SK-N-DZ (cell line): ENCODE data around the gene PRRC1.
"Not testable (repeated sequence)": the region's sequence is repeated elsewhere in the genome, so short reads cannot be mapped to it uniquely, and the experiment has no call there.

ENCODE experiments used
- DNase-seq: peaks from one replicate; pipeline ENCODE4 v3.0.0-alpha.2; 2015; ENCODE audit warnings: low spot score

Gene PRRC1

DNA sequence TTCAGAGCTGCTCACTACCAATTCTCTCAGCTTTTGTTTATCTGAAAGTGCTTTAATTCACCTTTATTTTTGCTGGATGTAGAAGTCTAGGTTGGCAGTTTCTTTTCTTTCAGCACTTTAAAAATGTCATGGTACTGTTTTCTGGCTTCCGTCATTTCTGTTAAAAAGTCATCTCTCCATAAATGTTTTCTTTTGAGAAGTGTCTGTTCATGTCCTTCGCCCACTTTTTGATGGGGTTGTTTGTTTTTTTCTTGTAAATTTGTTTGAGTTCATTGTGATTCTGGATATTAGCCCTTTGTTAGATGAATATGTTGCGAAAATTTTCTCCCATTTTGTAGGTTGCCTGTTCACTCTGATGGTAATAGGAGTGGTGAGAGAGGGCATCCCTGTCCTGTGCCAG lies 23.1 kb downstream of the PRRC1 start:
- DNase-seq: not testable (repeated sequence)

DNA sequence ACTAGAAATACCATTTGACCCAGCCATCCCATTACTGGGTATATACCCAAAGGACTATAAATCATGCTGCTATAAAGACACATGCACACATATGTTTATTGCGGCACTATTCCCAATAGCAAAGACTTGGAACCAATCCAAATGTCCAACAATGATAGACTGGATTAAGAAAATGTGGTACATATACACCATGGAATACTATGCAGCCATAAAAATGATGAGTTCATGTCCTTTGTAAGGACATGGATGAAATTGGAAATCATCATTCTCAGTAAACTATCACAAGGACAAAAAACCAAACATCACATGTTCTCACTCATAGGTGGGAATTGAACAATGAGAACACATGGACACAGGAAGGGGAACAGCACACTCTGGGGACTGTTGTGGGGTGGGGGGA lies 27.8 kb downstream of the PRRC1 start:
- not testable (repeated sequence) for DNase-seq

DNA sequence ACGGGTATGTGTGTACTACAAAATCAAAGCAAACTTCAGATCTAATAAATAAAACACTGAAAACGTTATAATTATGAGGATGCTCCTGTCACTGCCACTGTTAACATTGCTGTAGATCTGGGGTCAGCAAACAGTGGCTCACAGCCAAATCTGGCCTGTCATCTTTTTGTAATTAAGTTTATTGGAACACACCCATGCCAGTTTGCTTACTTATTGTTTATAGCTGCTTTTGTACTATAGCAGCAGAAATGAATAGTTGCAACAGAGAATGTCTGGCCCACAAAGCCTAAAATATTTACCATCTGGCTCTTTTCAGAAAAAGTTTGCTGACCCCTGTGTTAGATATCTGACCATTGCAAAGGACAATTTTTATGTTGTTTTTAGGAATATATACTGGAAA lies 32.1 kb downstream of the PRRC1 start:
- no peak for DNase-seq

DNA sequence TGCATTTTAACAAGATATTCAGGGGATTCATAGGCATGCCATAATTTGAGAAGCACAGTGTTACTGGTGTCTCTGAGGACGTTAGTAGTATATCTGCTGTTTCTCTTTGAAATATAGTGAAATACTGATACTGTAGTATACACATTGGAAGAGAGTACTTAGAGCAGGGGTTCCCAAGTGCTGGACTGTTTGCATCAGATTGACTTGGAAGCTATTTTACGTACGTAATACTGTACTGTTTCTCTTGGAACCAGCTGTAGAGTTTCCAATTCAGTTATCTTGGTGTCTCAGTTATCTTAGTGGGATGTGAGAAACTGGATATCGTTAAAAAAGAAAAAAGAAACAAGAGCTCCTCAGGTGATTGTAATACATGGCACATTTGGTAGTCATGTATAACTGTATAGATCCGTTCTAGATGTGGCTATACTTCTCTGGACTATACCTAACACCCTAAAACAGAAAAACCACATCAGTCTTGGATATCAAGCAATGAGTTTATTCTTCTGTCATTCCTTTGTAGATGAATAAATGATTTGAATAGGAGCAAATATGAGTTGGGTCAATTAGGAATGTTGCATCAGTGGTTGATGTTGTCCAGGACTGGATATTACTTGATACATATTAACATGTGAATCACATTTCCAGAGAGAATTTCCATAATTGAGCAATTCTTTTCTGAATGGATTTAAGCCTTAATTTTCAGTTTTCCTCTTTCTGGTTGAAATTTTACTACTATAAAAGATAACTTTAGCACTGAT lies 33.4 kb downstream of the PRRC1 start:
- DNase-seq: no peak

GRCh38 chr5:127551410-127552041 lies 34.1 kb downstream of the PRRC1 start:
- DNase-seq: no peak

- DNase-seq: peak; percentile 13
Measured at GRCh38 chr5:127555826-127556225, 38.4 kb downstream of the PRRC1 start.

DNA sequence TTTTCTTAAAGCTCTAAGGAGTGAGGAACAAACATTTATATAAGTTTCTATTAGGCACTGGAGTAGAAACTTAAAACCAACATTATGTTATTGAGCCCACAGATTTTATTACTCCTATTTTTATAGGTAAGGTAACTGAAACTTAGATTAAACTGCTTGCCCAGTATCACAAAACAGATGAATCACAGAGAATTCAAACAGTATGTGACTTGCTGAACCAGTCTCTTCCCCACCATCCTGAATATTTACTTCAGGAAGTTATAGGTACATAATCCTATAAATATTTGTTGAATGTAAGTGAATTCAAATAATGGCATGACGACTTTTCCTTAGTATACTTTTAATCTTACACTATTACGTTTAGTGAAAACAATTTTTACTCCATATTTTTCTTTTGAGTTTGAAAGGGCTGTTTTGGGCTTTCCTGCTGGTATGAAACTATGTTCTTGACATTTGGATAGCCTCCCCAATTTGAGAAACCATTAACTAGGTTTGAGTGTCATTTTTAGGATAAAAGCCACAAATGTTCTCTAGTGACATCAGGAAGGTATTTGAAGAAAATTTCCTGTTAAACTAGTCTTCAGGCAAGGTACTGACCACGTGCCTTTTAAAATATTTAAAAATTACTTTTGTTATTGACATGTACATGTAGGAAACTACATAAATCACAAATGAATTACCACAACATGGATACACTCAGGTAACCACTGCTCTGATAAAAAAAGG lies 39.3 kb downstream of the PRRC1 start:
- no peak for DNase-seq

GRCh38 chr5:127558273-127558672 lies 40.8 kb downstream of the PRRC1 start:
- DNase-seq: no peak

DNA sequence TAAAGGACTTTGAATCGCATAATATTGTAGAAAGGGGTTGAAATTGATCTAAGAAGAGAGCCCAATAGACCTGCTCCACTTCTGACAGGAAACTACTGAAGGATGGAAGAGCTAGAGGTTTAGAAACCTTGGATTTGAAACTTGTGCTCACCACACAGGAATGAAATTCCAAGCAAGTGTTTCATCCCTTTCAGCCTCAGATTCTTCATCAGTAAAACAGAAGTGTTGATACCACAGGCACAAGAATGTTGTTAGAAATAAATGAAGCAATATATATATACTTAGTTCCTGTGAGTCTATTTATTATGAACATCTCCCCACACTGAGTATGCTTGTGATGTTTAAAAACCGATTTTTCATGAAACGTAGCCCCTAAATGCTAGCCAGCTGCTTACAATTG lies 43.8 kb downstream of the PRRC1 start:
- no peak for DNase-seq

DNA sequence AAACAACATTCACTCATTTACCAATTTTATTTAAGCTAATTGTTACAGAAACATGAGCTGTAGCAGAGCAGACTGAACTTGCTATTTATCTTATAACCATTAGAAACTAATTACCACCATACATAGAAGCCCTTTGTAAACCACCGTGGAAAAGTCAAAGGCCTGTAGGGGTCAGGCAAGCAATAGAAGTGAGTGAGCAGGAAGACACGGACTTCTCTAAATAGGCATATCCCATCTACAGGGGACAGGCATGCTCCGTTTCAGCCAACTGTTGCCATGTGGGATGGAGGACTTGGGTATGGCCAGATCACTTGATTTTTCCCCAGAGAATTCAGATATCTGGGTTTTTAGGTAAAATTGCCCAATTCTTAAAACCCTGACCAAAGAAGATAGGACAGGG lies 44.8 kb downstream of the PRRC1 start:
- peak; percentile 17 for DNase-seq

GRCh38 chr5:127563136-127563535 lies 45.7 kb downstream of the PRRC1 start:
- no peak for DNase-seq

GRCh38 chr5:127564002-127564769 lies 46.7 kb downstream of the PRRC1 start:
- DNase-seq: peak; percentile 63

DNA sequence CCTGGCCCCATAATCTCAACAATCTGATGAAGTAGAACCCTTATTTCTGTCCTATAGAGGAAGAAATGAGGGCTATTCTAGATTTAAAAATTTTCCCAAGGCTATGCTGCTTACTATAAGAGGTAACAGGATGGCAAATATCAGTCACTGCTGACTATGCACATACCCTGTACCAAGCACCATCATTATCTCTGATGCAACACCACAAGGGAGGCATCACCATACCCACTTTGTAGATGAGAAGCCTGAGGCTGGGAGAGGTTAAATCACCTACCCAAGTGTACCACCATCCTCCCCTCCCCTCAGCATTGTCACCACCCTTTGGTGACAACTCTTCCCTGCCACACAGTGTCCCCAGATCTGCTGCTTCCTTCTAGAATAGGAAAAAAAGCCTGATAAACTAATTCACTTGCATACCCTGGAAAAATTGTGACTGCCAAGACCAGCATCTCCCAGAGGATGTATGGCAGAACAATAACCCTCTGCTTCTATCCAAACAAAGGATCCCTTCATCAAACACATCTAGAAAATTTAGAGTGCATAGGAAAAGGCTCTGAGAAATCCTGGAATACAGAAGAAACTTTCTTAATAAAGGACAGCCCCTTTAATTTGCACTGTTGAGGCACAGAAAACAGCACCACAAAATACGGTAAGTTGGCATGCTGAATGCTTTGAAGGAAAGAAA lies 48.3 kb downstream of the PRRC1 start:
- no peak for DNase-seq

DNA sequence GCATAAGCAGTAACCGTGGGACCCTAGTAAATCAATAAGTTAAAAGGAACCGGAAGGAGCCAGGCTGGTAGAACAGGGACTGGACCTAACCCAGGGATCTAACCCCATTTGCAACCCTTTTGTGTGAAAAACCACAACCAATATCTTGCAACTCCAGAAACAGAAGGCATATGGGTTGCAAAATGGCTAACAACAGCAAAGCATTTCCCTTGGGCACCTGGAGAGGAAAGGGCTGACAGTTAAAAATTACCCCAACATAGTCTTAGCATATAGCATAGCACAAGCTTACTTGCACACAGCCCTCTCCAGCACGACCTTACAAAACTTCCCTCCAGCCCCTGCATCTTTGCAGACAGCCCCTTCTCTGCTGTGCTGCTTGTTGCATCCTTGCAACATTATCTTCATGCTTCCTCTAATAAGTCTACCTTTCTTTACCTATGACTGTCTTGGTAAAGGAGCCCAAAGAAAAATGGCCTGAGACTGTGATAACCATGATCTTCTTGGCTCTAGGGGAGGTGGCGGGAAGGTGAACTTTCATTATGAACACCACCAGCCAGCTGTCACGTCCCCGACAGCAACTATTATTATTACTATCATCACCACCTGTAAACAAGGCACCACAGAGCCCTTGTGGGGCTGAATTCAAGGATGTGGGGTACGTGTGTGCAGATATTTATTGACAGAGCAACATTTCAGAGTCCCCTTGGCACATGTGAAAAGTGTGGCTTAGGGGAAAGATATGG lies 49.8 kb downstream of the PRRC1 start:
- DNase-seq: no peak

- DNase-seq: no peak
Measured at GRCh38 chr5:127568166-127568565, 50.7 kb downstream of the PRRC1 start.

DNA sequence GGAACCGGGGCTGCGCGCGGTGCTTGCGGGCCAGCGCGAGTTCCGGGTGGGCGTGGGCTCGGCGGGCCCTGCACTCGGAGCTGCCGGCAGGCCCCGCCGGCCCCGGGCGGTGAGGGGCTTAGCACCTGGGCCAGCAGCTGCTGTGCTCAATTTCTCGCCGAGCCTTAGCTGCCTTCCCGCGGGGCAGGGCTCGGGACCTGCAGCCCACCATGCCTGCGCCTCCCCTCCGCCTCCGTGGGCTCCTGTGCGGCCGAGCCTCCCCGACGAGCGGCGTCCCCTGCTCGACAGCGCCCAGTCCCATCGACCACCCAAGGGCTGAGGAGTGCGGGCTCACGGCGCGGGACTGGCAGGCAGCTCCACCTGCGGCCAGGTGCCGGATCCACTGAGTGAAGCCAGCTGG lies 52.0 kb downstream of the PRRC1 start:
- DNase-seq: not testable (repeated sequence)

GRCh38 chr5:127571314-127572131 lies 54.1 kb downstream of the PRRC1 start:
- DNase-seq: no peak

DNA sequence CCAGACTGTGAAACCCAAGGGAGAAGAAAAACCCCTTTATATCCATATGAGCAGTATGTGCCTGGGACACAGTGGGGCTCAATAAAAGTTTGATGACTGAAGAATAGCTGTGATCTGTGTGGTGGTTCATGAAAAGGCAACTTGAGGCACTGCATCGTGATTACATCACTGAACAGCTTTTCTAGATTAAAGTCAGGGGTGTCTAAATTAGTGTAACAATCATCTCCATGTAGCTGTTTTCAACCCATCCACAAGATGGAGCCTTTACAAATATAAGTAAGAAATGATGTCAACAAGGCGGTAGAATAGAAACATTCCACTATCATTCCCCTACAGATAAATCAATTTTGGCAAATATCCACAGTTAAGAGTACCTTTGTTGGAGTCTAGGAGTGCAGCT lies 55.5 kb downstream of the PRRC1 start:
- DNase-seq: no peak

GRCh38 chr5:127574852-127575679 lies 57.6 kb downstream of the PRRC1 start:
- no peak for DNase-seq
